ENCODE data around the gene C11orf54.
"Not testable (repeated sequence)": the region's sequence is repeated elsewhere in the genome, so short reads cannot be mapped to it uniquely, and the experiment has no call there.

The C11orf54 gene

GRCh38 chr11:93772123-93772522, 30.7 kb downstream of the C11orf54 start:
- DNase-seq: no peak

- DNase-seq: no peak
Observed at GRCh38 chr11:93773045-93773477, 31.6 kb downstream of the C11orf54 start.

- DNase-seq: no peak
Observed at GRCh38 chr11:93773601-93774200, 32.2 kb downstream of the C11orf54 start.

- DNase-seq: not testable (repeated sequence)
Observed at GRCh38 chr11:93774560-93774959, 33.1 kb downstream of the C11orf54 start.

- no peak for DNase-seq
Observed at GRCh38 chr11:93775289-93775688, 33.8 kb downstream of the C11orf54 start.

GRCh38 chr11:93783362-93783761, 41.9 kb downstream of the C11orf54 start:
- DNase-seq: no peak

GRCh38 chr11:93783765-93784144, 42.3 kb downstream of the C11orf54 start:
- no peak for DNase-seq

- DNase-seq: peak; percentile 89
Observed at GRCh38 chr11:93784145-93784934, 42.9 kb downstream of the C11orf54 start, which contains the start of gene MED17. MED17 (plus strand) TSS chr11:93784282; CDS start chr11:93784514, 232 bp downstream.

- no peak for DNase-seq
Observed at GRCh38 chr11:93784935-93785360, 43.5 kb downstream of the C11orf54 start.

GRCh38 chr11:93791493-93791892, 50.0 kb downstream of the C11orf54 start:
- no peak for DNase-seq

GRCh38 chr11:93796441-93797231, 55.2 kb downstream of the C11orf54 start:
- DNase-seq: no peak

- no peak for DNase-seq
Observed at GRCh38 chr11:93801366-93801765, 59.9 kb downstream of the C11orf54 start.

- DNase-seq: no peak
Observed at GRCh38 chr11:93804879-93805278, 63.4 kb downstream of the C11orf54 start.

- DNase-seq: no peak
Observed at GRCh38 chr11:93807980-93808379, 66.5 kb downstream of the C11orf54 start.

GRCh38 chr11:93813974-93814373, 72.5 kb downstream of the C11orf54 start:
- DNase-seq: no peak

Measured in CD4-positive, alpha-beta T cell treated with Interleukin-21 for 1 hour (primary cell).